Fibroblast of lung (primary cell): ENCODE results near the gene DZIP1. TPM values are rescaled to one million over a fixed set of nuclear protein-coding genes. Genes with fewer than 3 reads are reported as not detected.
"Not testable (repeated sequence)": the region's sequence is repeated elsewhere in the genome, so short reads cannot be mapped to it uniquely, and the experiment has no call there.

Experiments used
- DNase-seq, 2 donors: peaks; one replicate each; pipeline versions ENCODE4 v3.0.0 to v3.0.0-alpha.2; 2010; ENCODE audit warnings: low read depth in 2 of 2
- H2AFZ ChIP-seq: 2 replicates; pipeline ENCODE4 v1.5.1; 2012; ENCODE audit warnings: low read length, control low read depth, inconsistent platforms
- H3K27ac ChIP-seq: 2 replicates; pipeline ENCODE4 v1.5.1; 2011; ENCODE audit warnings: low read length, control low read depth; ENCODE audit not compliant: insufficient read depth
- H3K27me3 ChIP-seq: 2 replicates; pipeline ENCODE4 v1.5.1; 2011; ENCODE audit warnings: mild to moderate bottlenecking, low read length; ENCODE audit not compliant: control insufficient read depth, insufficient read depth
- H3K36me3 ChIP-seq: 2 replicates; pipeline ENCODE4 v1.5.1; 2011; ENCODE audit warnings: low read length; ENCODE audit not compliant: control insufficient read depth, insufficient read depth
- H3K4me1 ChIP-seq: 2 replicates; pipeline ENCODE4 v1.5.1; 2011; ENCODE audit warnings: low read length; ENCODE audit not compliant: control insufficient read depth, insufficient read depth; ENCODE audit errors: extremely low read depth
- H3K4me2 ChIP-seq: 2 replicates; pipeline ENCODE4 v1.5.1; 2011; ENCODE audit warnings: low read length, control low read depth; ENCODE audit not compliant: insufficient read depth; ENCODE audit errors: extremely low read depth
- H3K4me3 ChIP-seq, 4 experiments: fragments of 200-600 bp in 1 of 4; sonication (generic) in 1 of 4; replicated peaks in 1 of 4; 2 replicates each; pipeline ENCODE4 v1.5.1; 2011 to 2016; ENCODE audit warnings: low read length in 4 of 4, low read depth in 3 of 4, mild to moderate bottlenecking in 3 of 4, control low read depth in 2 of 4, inconsistent platforms in 1 of 4, mixed read lengths in 1 of 4; ENCODE audit not compliant: insufficient read depth in 1 of 4; ENCODE audit errors: control extremely low read depth in 1 of 4
- H3K79me2 ChIP-seq: 2 replicates; pipeline ENCODE4 v1.5.1; 2012; ENCODE audit warnings: mild to moderate bottlenecking, low read length, inconsistent platforms; ENCODE audit not compliant: control insufficient read depth, insufficient read depth
- H3K9ac ChIP-seq: 2 replicates; pipeline ENCODE4 v1.5.1; 2011; ENCODE audit warnings: mild to moderate bottlenecking, low read length, control low read depth; ENCODE audit not compliant: insufficient read depth
- H3K9me3 ChIP-seq: 2 replicates; pipeline ENCODE4 v1.5.1; 2012; ENCODE audit warnings: low read depth, low read length; ENCODE audit not compliant: control insufficient read depth, insufficient read depth
- H4K20me1 ChIP-seq: 2 replicates; pipeline ENCODE4 v1.5.1; 2011; ENCODE audit warnings: low read length; ENCODE audit not compliant: control insufficient read depth, insufficient read depth; ENCODE audit errors: extremely low read depth
- CTCF ChIP-seq, 2 donors: IDR thresholded peaks in 1 of 2; conservative IDR thresholded peaks in 1 of 2; 1 replicate in 1 of 2; 2 replicates in 1 of 2; pipeline ENCODE4 v1.5.1; 2011 to 2012; ENCODE audit warnings: low read length in 2 of 2, control low read depth in 1 of 2, inconsistent platforms in 1 of 2, low read depth in 1 of 2, mild to moderate bottlenecking in 1 of 2
- EZH2 ChIP-seq: IDR thresholded peaks from 2 replicates; pipeline ENCODE4 v1.5.1; 2012; ENCODE audit warnings: low read length, control low read depth, mild to moderate bottlenecking; ENCODE audit errors: missing control alignments
- polyA plus RNA-seq, 2 donors: library from polyadenylated mRNA; depleted of rRNA in 1 of 2; stranded (reverse) in 1 of 2; unstranded in 1 of 2; fragments of >200 nt; gene quantifications; 2 replicates each; pipeline ENCODE4 v1.2.1, GENCODE V29; 2011 to 2012; ENCODE audit warnings: missing spikeins in 1 of 2
- total RNA-seq: library from RNA; depleted of rRNA; stranded (reverse); fragments of >200 nt; gene quantifications from 2 replicates; pipeline ENCODE4 v1.2.1, GENCODE V29; 2014

The DZIP1 gene
- total and polyA plus RNA-seq, 2 donors (not counting 1 experiment from before 2014, with no cell fraction given) = 24.0 to 37.3 TPM

- H3K4me2 ChIP-seq = no peak overlapping the region
- peaks cover 2% of the 10 kb centered on the region for H3K4me1 ChIP-seq
- no peak overlapping the region for H3K4me3 ChIP-seq
- H3K9ac ChIP-seq = no peak overlapping the region
- H3K36me3 ChIP-seq = no peaks in the 10 kb centered on the region
- no peak overlapping the region for H2AFZ ChIP-seq
- no peaks in the 10 kb centered on the region for H3K27me3 ChIP-seq
- no peak overlapping the region for H3K27ac ChIP-seq
- DNase-seq = no peak
- H3K79me2 ChIP-seq = no peaks in the 10 kb centered on the region
- no peaks in the 10 kb centered on the region for H3K9me3 ChIP-seq
- no peaks in the 10 kb centered on the region for H4K20me1 ChIP-seq
- no peak for TF ChIP-seq CTCF (conservative IDR thresholded peaks at IDR 0.05 in 1 of 2, IDR thresholded peaks at IDR 0.05 in 1 of 2; ENCODE audit: low read depth in 1 of 2, low read length in 2 of 2)
- TF ChIP-seq EZH2 = no peak
Observed at GRCh38 chr13:95671597-95671996, 27.1 kb upstream of the DZIP1 start.

DNA sequence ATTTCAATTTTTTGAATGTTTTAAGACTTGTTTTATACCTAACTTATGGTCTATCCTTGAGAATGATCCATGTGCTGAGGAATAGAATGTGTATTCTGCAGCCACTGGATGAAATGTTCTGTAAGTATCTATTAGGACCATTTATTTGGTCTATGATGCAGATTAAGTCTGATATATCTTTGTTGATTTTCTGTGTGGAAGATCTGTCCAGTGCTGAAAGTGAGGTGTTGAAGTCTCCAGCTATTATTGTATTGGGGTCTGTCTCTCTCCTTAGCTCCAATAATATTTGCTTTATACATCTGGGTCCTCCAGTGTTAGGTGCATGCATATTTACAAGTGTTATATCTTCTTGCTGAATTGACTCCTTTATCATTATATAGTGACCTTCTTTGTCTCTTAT is 22.7 kb upstream of the DZIP1 start:
- not testable (repeated sequence) for H3K4me3 ChIP-seq, H3K9ac ChIP-seq

GRCh38 chr13:95660981-95661581 is 16.6 kb upstream of the DZIP1 start:
- peak; percentile 31 to 69 for DNase-seq
- Histone ChIP-seq H3K4me1 (no peaks in the 10 kb centered on the region), H2AFZ (no peak overlapping the region), H3K36me3 (no peaks in the 10 kb centered on the region), H3K79me2 (no peaks in the 10 kb centered on the region), H3K27me3 (no peaks in the 10 kb centered on the region), H3K4me3 (no peak overlapping the region), H3K9ac (no peak overlapping the region), H3K27ac (no peak overlapping the region), H3K9me3 (no peaks in the 10 kb centered on the region), H3K4me2 (no peak overlapping the region), H4K20me1 (no peaks in the 10 kb centered on the region)
- TF ChIP-seq EZH2 (no peak), CTCF (conservative IDR thresholded peaks at IDR 0.05 in 1 of 2, IDR thresholded peaks at IDR 0.05 in 1 of 2; ENCODE audit: low read depth in 1 of 2, low read length in 2 of 2) (peak; percentile 53 to 65)

More for the DNA sequence above, 22.7 kb upstream of the DZIP1 start:
- H4K20me1 ChIP-seq, H3K79me2 ChIP-seq, H3K4me2 ChIP-seq, H3K36me3 ChIP-seq, H3K4me1 ChIP-seq, H2AFZ ChIP-seq, H3K27me3 ChIP-seq, H3K27ac ChIP-seq, H3K9me3 ChIP-seq, DNase-seq: not testable (repeated sequence)
